Retina (tissue), 1 donor: Measurements from ENCODE around the gene GLTP.
"Not testable (repeated sequence)": the region's sequence is repeated elsewhere in the genome, so short reads cannot be mapped to it uniquely, and the experiment has no call there.

Source experiments
- DNase-seq: peaks from one replicate; pipeline ENCODE4 v3.0.0-alpha.2; 2016

GLTP gene

GRCh38 chr12:109900752-109901580 lies 20.6 kb upstream of the GLTP start:
- no peak for DNase-seq

GRCh38 chr12:109899783-109900751 lies 19.7 kb upstream of the GLTP start, which contains the start of gene TCHP:
Gene TCHP, plus strand, starts transcription at chr12:109900274. Its CDS starts 2,753 bp downstream, at chr12:109903027.
- DNase-seq = peak; percentile 93

- DNase-seq = not testable (repeated sequence)
Observed at GRCh38 chr12:109899345-109899744, 19.0 kb upstream of the GLTP start.

GRCh38 chr12:109897029-109897428 lies 16.7 kb upstream of the GLTP start:
- no peak for DNase-seq

- no peak for DNase-seq
Observed at GRCh38 chr12:109896188-109896587, 15.8 kb upstream of the GLTP start.

GRCh38 chr12:109894939-109895338 lies 14.6 kb upstream of the GLTP start:
- no peak for DNase-seq

- DNase-seq = no peak
Observed at GRCh38 chr12:109893261-109893995, 13.1 kb upstream of the GLTP start.

- no peak for DNase-seq
Observed at GRCh38 chr12:109892748-109893147, 12.4 kb upstream of the GLTP start.

GRCh38 chr12:109892165-109892715 lies 11.9 kb upstream of the GLTP start:
- no peak for DNase-seq

GRCh38 chr12:109891731-109892130 lies 11.4 kb upstream of the GLTP start:
- DNase-seq = not testable (repeated sequence)

GRCh38 chr12:109890620-109891170 lies 10.4 kb upstream of the GLTP start:
- peak; percentile 36 for DNase-seq

GRCh38 chr12:109888179-109889020 lies 8.1 kb upstream of the GLTP start:
- DNase-seq = no peak

GRCh38 chr12:109885616-109886015 lies 5.3 kb upstream of the GLTP start:
- DNase-seq = no peak

- DNase-seq = no peak
Observed at GRCh38 chr12:109883461-109883860, 3.1 kb upstream of the GLTP start.

GRCh38 chr12:109881752-109882151 lies 1.4 kb upstream of the GLTP start:
- no peak for DNase-seq

GRCh38 chr12:109880938-109881337 lies 597 bp upstream of the GLTP start:
- DNase-seq = no peak

GRCh38 chr12:109879351-109880042 lies 844 bp downstream of the GLTP start:
- peak; percentile 46 for DNase-seq

- DNase-seq = no peak
Observed at GRCh38 chr12:109878749-109879148, 1.6 kb downstream of the GLTP start.

- DNase-seq = no peak
Observed at GRCh38 chr12:109878247-109878625, 2.1 kb downstream of the GLTP start.

- DNase-seq = no peak
Observed at GRCh38 chr12:109877504-109878246, 2.7 kb downstream of the GLTP start.
